Fibroblast of lung (primary cell): ENCODE measurements around the gene CYTH2. TPM values are rescaled to one million over a fixed set of nuclear protein-coding genes. Genes with fewer than 3 reads are reported as not detected.

Experiments
- DNase-seq, 2 donors: peaks; one replicate each; pipeline versions ENCODE4 v3.0.0 to v3.0.0-alpha.2; 2010; ENCODE audit warnings: low read depth in 2 of 2
- H2AFZ ChIP-seq: 2 replicates; pipeline ENCODE4 v1.5.1; 2012; ENCODE audit warnings: low read length, control low read depth, inconsistent platforms
- H3K27ac ChIP-seq: 2 replicates; pipeline ENCODE4 v1.5.1; 2011; ENCODE audit warnings: low read length, control low read depth; ENCODE audit not compliant: insufficient read depth
- H3K27me3 ChIP-seq: 2 replicates; pipeline ENCODE4 v1.5.1; 2011; ENCODE audit warnings: mild to moderate bottlenecking, low read length; ENCODE audit not compliant: control insufficient read depth, insufficient read depth
- H3K36me3 ChIP-seq: 2 replicates; pipeline ENCODE4 v1.5.1; 2011; ENCODE audit warnings: low read length; ENCODE audit not compliant: control insufficient read depth, insufficient read depth
- H3K4me1 ChIP-seq: 2 replicates; pipeline ENCODE4 v1.5.1; 2011; ENCODE audit warnings: low read length; ENCODE audit not compliant: control insufficient read depth, insufficient read depth; ENCODE audit errors: extremely low read depth
- H3K4me2 ChIP-seq: 2 replicates; pipeline ENCODE4 v1.5.1; 2011; ENCODE audit warnings: low read length, control low read depth; ENCODE audit not compliant: insufficient read depth; ENCODE audit errors: extremely low read depth
- H3K4me3 ChIP-seq, 4 experiments: fragments of 200-600 bp in 1 of 4; sonication (generic) in 1 of 4; replicated peaks in 1 of 4; 2 replicates each; pipeline ENCODE4 v1.5.1; 2011 to 2016; ENCODE audit warnings: low read length in 4 of 4, low read depth in 3 of 4, mild to moderate bottlenecking in 3 of 4, control low read depth in 2 of 4, inconsistent platforms in 1 of 4, mixed read lengths in 1 of 4; ENCODE audit not compliant: insufficient read depth in 1 of 4; ENCODE audit errors: control extremely low read depth in 1 of 4
- H3K79me2 ChIP-seq: 2 replicates; pipeline ENCODE4 v1.5.1; 2012; ENCODE audit warnings: mild to moderate bottlenecking, low read length, inconsistent platforms; ENCODE audit not compliant: control insufficient read depth, insufficient read depth
- H3K9ac ChIP-seq: 2 replicates; pipeline ENCODE4 v1.5.1; 2011; ENCODE audit warnings: mild to moderate bottlenecking, low read length, control low read depth; ENCODE audit not compliant: insufficient read depth
- H3K9me3 ChIP-seq: 2 replicates; pipeline ENCODE4 v1.5.1; 2012; ENCODE audit warnings: low read depth, low read length; ENCODE audit not compliant: control insufficient read depth, insufficient read depth
- H4K20me1 ChIP-seq: 2 replicates; pipeline ENCODE4 v1.5.1; 2011; ENCODE audit warnings: low read length; ENCODE audit not compliant: control insufficient read depth, insufficient read depth; ENCODE audit errors: extremely low read depth
- EZH2 ChIP-seq: IDR thresholded peaks from 2 replicates; pipeline ENCODE4 v1.5.1; 2012; ENCODE audit warnings: low read length, control low read depth, mild to moderate bottlenecking; ENCODE audit errors: missing control alignments
- polyA plus RNA-seq, 2 donors: library from polyadenylated mRNA; depleted of rRNA in 1 of 2; stranded (reverse) in 1 of 2; unstranded in 1 of 2; fragments of >200 nt; gene quantifications; 2 replicates each; pipeline ENCODE4 v1.2.1, GENCODE V29; 2011 to 2012; ENCODE audit warnings: missing spikeins in 1 of 2
- total RNA-seq: library from RNA; depleted of rRNA; stranded (reverse); fragments of >200 nt; gene quantifications from 2 replicates; pipeline ENCODE4 v1.2.1, GENCODE V29; 2014
- TF ChIP-seq, protein P1 (sequence below), 2 donors: IDR thresholded peaks in 1 of 2; conservative IDR thresholded peaks in 1 of 2; 1 replicate in 1 of 2; 2 replicates in 1 of 2; pipeline ENCODE4 v1.5.1; 2011 to 2012; ENCODE audit warnings: low read length in 2 of 2, control low read depth in 1 of 2, inconsistent platforms in 1 of 2, low read depth in 1 of 2, mild to moderate bottlenecking in 1 of 2

The CYTH2 gene
- total and polyA plus RNA-seq, 2 donors (not counting 1 experiment from before 2014, with no cell fraction given) = 18.6 to 25.8 TPM

DNA sequence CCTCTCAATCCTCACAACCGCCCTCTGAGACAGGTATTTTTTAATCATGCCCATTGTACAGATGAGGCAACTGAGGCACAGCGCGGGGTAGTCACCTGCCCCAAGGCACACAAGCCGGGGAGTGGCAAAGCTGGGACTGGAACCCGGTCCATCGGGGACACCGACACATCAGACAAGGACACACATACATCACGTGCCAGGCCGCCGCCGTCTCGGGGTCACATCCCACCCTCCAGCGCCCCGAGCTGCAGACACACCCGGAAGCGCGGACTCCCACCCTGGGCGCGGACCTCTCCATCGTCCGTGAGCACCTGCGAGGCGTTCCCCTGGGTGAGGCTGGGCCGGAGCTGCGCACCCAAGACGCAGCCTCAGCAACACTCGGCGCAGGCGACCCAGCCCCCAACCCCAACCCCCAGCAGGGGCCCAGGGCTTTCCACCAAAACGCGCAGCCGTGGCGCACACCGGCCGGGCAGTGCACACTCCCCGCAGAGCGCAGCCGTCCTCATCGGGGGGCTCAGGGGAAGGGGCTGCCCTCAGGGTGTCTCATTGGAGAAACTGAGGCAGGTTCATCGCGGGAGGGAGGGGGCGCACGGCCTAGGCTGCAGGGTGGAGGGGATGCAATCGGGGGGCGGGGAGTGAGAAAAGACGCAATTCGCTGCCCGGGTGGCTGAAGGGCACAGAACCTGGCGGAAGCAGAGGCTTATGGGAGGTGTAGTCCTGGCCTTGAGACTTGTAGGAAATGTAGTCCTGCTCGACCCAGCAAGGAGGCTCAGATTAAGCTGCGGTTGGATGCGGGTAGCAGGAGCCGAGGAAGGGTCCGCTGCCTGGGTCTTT lies 44.3 kb downstream of the CYTH2 start:
- Histone ChIP-seq H3K27ac (no peak overlapping the region), H2AFZ (peak overlapping the region; percentile 16), H3K27me3 (peaks cover 19% of the 10 kb centered on the region), H3K4me2 (peak overlapping the region; percentile 79), H3K4me3 (peak overlapping the region; percentile 32 to 59 (median 41)), H4K20me1 (no peaks in the 10 kb centered on the region), H3K4me1 (peaks cover 2% of the 10 kb centered on the region), H3K9me3 (no peaks in the 10 kb centered on the region), H3K79me2 (no peaks in the 10 kb centered on the region), H3K36me3 (no peaks in the 10 kb centered on the region), H3K9ac (no peak overlapping the region)
- DNase-seq = peak; percentile 61 to 62
- TF ChIP-seq EZH2 = no peak
- TF ChIP-seq, protein P1, sequence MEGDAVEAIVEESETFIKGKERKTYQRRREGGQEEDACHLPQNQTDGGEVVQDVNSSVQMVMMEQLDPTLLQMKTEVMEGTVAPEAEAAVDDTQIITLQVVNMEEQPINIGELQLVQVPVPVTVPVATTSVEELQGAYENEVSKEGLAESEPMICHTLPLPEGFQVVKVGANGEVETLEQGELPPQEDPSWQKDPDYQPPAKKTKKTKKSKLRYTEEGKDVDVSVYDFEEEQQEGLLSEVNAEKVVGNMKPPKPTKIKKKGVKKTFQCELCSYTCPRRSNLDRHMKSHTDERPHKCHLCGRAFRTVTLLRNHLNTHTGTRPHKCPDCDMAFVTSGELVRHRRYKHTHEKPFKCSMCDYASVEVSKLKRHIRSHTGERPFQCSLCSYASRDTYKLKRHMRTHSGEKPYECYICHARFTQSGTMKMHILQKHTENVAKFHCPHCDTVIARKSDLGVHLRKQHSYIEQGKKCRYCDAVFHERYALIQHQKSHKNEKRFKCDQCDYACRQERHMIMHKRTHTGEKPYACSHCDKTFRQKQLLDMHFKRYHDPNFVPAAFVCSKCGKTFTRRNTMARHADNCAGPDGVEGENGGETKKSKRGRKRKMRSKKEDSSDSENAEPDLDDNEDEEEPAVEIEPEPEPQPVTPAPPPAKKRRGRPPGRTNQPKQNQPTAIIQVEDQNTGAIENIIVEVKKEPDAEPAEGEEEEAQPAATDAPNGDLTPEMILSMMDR (conservative IDR thresholded peaks at IDR 0.05 in 1 of 2, IDR thresholded peaks at IDR 0.05 in 1 of 2; ENCODE audit: low read depth in 1 of 2, low read length in 2 of 2) = no peak

- no peaks in the 10 kb centered on the region for H4K20me1 ChIP-seq
- H2AFZ ChIP-seq = no peak overlapping the region
- H3K9me3 ChIP-seq = no peaks in the 10 kb centered on the region
- no peak overlapping the region for H3K27ac ChIP-seq
- H3K36me3 ChIP-seq = no peaks in the 10 kb centered on the region
- no peak for DNase-seq
- H3K9ac ChIP-seq = no peak overlapping the region
- no peaks in the 10 kb centered on the region for H3K79me2 ChIP-seq
- H3K4me3 ChIP-seq = peak overlapping the region in 1 of 4 experiments; percentile 47
- peaks cover 19% of the 10 kb centered on the region for H3K27me3 ChIP-seq
- H3K4me2 ChIP-seq = peak overlapping the region; percentile 79
- no peak for TF ChIP-seq EZH2
- TF ChIP-seq, protein P1 (conservative IDR thresholded peaks at IDR 0.05 in 1 of 2, IDR thresholded peaks at IDR 0.05 in 1 of 2; ENCODE audit: low read depth in 1 of 2, low read length in 2 of 2) = no peak
- peaks cover 2% of the 10 kb centered on the region for H3K4me1 ChIP-seq
These were observed 44.9 kb downstream of the CYTH2 start for GRCh38 chr19:48514123-48514458.

GRCh38 chr19:48516536-48516935 lies 47.4 kb downstream of the CYTH2 start:
- H3K27ac ChIP-seq = no peak overlapping the region
- no peak for TF ChIP-seq EZH2
- TF ChIP-seq, protein P1 (conservative IDR thresholded peaks at IDR 0.05 in 1 of 2, IDR thresholded peaks at IDR 0.05 in 1 of 2; ENCODE audit: low read depth in 1 of 2, low read length in 2 of 2) = no peak

More at GRCh38 chr19:48516536-48516935, 47.4 kb downstream of the CYTH2 start:
- H3K79me2 ChIP-seq = no peaks in the 10 kb centered on the region
- no peak overlapping the region for H2AFZ ChIP-seq
- H3K27me3 ChIP-seq = peaks cover 15% of the 10 kb centered on the region
- no peaks in the 10 kb centered on the region for H4K20me1 ChIP-seq
- H3K9me3 ChIP-seq = no peaks in the 10 kb centered on the region
- no peak overlapping the region for H3K4me3 ChIP-seq
- no peaks in the 10 kb centered on the region for H3K36me3 ChIP-seq
- H3K4me2 ChIP-seq = no peak overlapping the region
- no peak for DNase-seq
- H3K4me1 ChIP-seq = peaks cover 2% of the 10 kb centered on the region
- no peak overlapping the region for H3K9ac ChIP-seq
